GM12801 (cell line): ENCODE measurements around the gene UCN2.

ENCODE experiments used
- CTCF ChIP-seq: IDR thresholded peaks from one replicate; pipeline ENCODE4 v1.5.1; 2011; ENCODE audit warnings: control low read depth; ENCODE audit not compliant: insufficient read length; ENCODE audit errors: extremely low read depth

The UCN2 gene

GRCh38 chr3:48595075-48595525, 31.5 kb upstream of the UCN2 start, which contains the start of gene COL7A1:
Gene COL7A1 (minus strand): TSS chr3:48595329. CDS start chr3:48595159, 170 bp downstream.
- TF ChIP-seq CTCF = no peak

- no peak for TF ChIP-seq CTCF
Observed at GRCh38 chr3:48594417-48595049, 31.0 kb upstream of the UCN2 start.

DNA sequence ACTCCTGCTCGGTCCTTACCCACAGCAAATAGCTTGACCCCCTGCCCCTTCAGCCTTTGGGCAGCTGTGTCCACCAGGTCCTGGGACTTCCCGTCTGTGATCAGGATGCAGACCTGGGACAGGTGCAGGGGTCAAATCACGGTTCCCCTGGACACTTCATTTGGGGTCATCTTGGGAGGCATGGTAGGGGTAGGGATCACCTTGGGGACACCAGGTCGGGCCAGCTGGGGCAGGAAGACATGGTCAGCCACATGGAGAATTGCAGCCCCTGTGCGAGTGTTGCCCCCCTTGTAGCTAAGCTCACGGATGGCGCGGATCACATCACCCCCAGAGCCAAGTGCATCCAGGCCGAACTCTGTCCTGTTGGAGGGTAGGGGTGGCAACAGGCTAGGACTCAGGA, 29.8 kb upstream of the UCN2 start:
- TF ChIP-seq CTCF = no peak

- TF ChIP-seq CTCF = no peak
Observed at GRCh38 chr3:48592519-48593087, 29.0 kb upstream of the UCN2 start.

- no peak for TF ChIP-seq CTCF
Observed at GRCh38 chr3:48591886-48592518, 28.4 kb upstream of the UCN2 start.

DNA sequence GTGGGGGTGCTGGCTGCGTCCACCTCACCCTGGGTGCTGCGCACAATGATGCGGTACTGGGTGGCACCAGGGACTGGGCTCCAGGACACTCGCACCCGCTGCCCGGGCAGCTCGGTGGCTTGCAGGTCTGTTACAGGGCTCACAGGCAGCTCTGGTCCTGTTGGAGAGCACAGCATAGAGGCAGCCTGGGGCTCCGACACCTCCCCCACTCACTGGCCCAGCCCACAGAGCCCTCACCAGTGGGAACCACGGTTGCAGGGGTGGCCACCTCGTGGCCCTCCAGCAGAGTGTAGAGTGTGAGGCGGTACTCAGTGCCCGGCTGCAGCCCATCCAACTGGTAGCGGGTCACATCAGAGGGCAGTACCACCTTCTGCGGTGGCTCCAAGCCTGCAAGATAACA, 27.9 kb upstream of the UCN2 start:
- TF ChIP-seq CTCF = no peak

- no peak for TF ChIP-seq CTCF
Observed at GRCh38 chr3:48588230-48588629, 24.6 kb upstream of the UCN2 start.
